Caco-2 (cell line): Measurements from ENCODE around the gene IPP. TPM values are rescaled to one million over a fixed set of nuclear protein-coding genes. Genes with fewer than 3 reads are reported as not detected.

Experiments used
- BruUV-seq: library from RNA; stranded (reverse); fragments of 400-500 nt; replicated peaks from 2 replicates; lab custom pipeline; 2021; lab: Mats Ljungman, UMichigan
- CTCF ChIA-PET: fragments of 300-600 bp; sonication (Branson Sonifier 250); formaldehyde crosslinking; loops from one replicate; lab custom pipeline; 2022; ENCODE audit warnings: antibody characterized with exemption; lab: Charles Lee
- POLR2A ChIA-PET: fragments of 300-600 bp; sonication (Branson Sonifier 250); formaldehyde crosslinking; loops from one replicate; lab custom pipeline; 2022; ENCODE audit warnings: antibody characterized with exemption; lab: Charles Lee
- DNase-seq, 2 experiments: peaks; one replicate each; pipeline versions ENCODE4 v3.0.0 to v3.0.0-alpha.2; 2020 to 2022
- H3K27me3 ChIP-seq: replicated peaks from 2 replicates; pipeline ENCODE4 v1.6.0; 2011; ENCODE audit warnings: low read length; ENCODE audit not compliant: control insufficient read depth, insufficient read depth
- H3K36me3 ChIP-seq: 2 replicates; pipeline ENCODE4 v1.5.1; 2011; ENCODE audit warnings: low read length; ENCODE audit not compliant: control insufficient read depth, insufficient read depth
- H3K4me1 ChIP-seq: fragments of 250-450 bp; sonication (Bioruptor Pico); 2 replicates; pipeline ENCODE4 v1.5.1; 2020; ENCODE audit warnings: mild to moderate bottlenecking
- H3K4me3 ChIP-seq: 2 replicates; pipeline ENCODE4 v1.5.1; 2011; ENCODE audit warnings: low read depth, mild to moderate bottlenecking, control low read depth, low read length
- H3K9me3 ChIP-seq: fragments of 250-450 bp; sonication (Bioruptor Pico); 2 replicates; pipeline ENCODE4 v1.5.1; 2020; ENCODE audit warnings: mild to moderate bottlenecking, moderate library complexity
- H3K27ac Mint-ChIP-seq: one replicate; pipeline ENCODE4 v1.8.0; 2022; ENCODE audit warnings: mixed read lengths; ENCODE audit not compliant: unreplicated experiment
- H3K27me3 Mint-ChIP-seq: one replicate; pipeline ENCODE4 v1.8.0; 2022; ENCODE audit warnings: mixed read lengths; ENCODE audit not compliant: insufficient read depth, unreplicated experiment
- H3K36me3 Mint-ChIP-seq: one replicate; pipeline ENCODE4 v1.8.0; 2022; ENCODE audit warnings: mild to moderate bottlenecking, mixed read lengths; ENCODE audit not compliant: insufficient read depth, unreplicated experiment
- H3K4me1 Mint-ChIP-seq: one replicate; pipeline ENCODE4 v1.8.0; 2022; ENCODE audit warnings: low read depth, mixed read lengths; ENCODE audit not compliant: unreplicated experiment
- H3K4me3 Mint-ChIP-seq: one replicate; pipeline ENCODE4 v1.8.0; 2022; ENCODE audit warnings: mild to moderate bottlenecking, moderate library complexity, mixed read lengths; ENCODE audit not compliant: unreplicated experiment
- H3K9me3 Mint-ChIP-seq: one replicate; pipeline ENCODE4 v1.8.0; 2022; ENCODE audit warnings: mixed read lengths; ENCODE audit not compliant: unreplicated experiment
- intact Hi-C: fragments of 100-400 bp; cut with micrococcal nuclease; formaldehyde crosslinking; loops from one replicate; pipeline ENCODE4 v1.10.0; 2022; ENCODE audit not compliant: unreplicated experiment
- total RNA-seq: library from RNA; stranded (reverse); gene quantifications from 2 replicates; pipeline ENCODE4 v1.2.3, GENCODE V29; 2022
- TF ChIP-seq, protein P1 (sequence below), 2 experiments: fragments of 200-600 bp in 1 of 2; IDR thresholded peaks; 1 replicate in 1 of 2; 2 replicates in 1 of 2; pipeline versions ENCODE4 v1.5.1 to v1.8.0; 2011 to 2022; ENCODE audit warnings: antibody characterized with exemption in 1 of 2, control low read depth in 1 of 2, inconsistent platforms in 1 of 2, low read depth in 1 of 2, low read length in 1 of 2, mild to moderate bottlenecking in 1 of 2, moderate library complexity in 1 of 2; ENCODE audit not compliant: insufficient read depth in 1 of 2, severe bottlenecking in 1 of 2, unreplicated experiment in 1 of 2

The IPP gene
- total RNA-seq, 1 experiment from 2014 or later: 7.6 TPM

- H3K4me3 ChIP-seq: no peak overlapping the region
- no peak overlapping the region for H3K27ac Mint-ChIP-seq
- TF ChIP-seq, protein P1, sequence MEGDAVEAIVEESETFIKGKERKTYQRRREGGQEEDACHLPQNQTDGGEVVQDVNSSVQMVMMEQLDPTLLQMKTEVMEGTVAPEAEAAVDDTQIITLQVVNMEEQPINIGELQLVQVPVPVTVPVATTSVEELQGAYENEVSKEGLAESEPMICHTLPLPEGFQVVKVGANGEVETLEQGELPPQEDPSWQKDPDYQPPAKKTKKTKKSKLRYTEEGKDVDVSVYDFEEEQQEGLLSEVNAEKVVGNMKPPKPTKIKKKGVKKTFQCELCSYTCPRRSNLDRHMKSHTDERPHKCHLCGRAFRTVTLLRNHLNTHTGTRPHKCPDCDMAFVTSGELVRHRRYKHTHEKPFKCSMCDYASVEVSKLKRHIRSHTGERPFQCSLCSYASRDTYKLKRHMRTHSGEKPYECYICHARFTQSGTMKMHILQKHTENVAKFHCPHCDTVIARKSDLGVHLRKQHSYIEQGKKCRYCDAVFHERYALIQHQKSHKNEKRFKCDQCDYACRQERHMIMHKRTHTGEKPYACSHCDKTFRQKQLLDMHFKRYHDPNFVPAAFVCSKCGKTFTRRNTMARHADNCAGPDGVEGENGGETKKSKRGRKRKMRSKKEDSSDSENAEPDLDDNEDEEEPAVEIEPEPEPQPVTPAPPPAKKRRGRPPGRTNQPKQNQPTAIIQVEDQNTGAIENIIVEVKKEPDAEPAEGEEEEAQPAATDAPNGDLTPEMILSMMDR (IDR thresholded peaks at IDR 0.05; ENCODE audit: insufficient read depth in 1 of 2, low read depth in 1 of 2, low read length in 1 of 2, severe bottlenecking in 1 of 2, unreplicated experiment in 1 of 2): no peak
- CTCF ChIA-PET: no interaction called here
- DNase-seq: no peak
- peaks cover 6% of the 10 kb centered on the region for H3K36me3 Mint-ChIP-seq
- no peaks in the 10 kb centered on the region for H3K36me3 ChIP-seq
- POLR2A ChIA-PET: no interaction called here
- no peaks in the 10 kb centered on the region for H3K27me3 ChIP-seq
- H3K9me3 Mint-ChIP-seq: no peaks in the 10 kb centered on the region
- no peaks in the 10 kb centered on the region for H3K27me3 Mint-ChIP-seq
- no TSS peak for BruUV-seq
- intact Hi-C loops: no loop called here
- H3K4me1 ChIP-seq: 0 out of 2 replicates have a peak, but pooled peaks cover 7% of the 10 kb centered on the region
- H3K4me3 Mint-ChIP-seq: no peak overlapping the region
- peaks cover 7% of the 10 kb centered on the region for H3K4me1 Mint-ChIP-seq
- no peaks in the 10 kb centered on the region for H3K9me3 ChIP-seq
Measured at GRCh38 chr1:45674478-45674877, 76.0 kb downstream of the IPP start.

DNA sequence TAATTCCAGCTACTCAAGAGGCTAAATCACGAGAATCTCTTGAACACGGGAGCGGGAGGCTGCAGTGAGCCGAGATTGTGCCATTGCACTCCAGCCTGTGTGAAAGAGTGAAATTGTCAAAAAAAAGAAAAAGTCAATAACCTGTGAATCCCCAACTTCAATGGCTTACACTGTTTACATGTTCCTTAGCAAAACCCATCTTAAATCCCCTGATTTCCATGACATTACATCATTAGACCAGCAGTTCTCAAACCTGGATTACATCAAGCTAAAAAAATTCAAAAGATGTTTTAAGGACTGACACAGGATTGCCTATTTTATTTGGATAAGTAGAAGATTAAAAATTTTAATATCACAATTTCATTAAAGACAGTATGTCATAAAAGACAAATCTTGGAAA lies 76.5 kb downstream of the IPP start:
- H3K4me3 Mint-ChIP-seq: no peak overlapping the region
- no peaks in the 10 kb centered on the region for H3K27me3 Mint-ChIP-seq
- CTCF ChIA-PET: no interaction called here
- H3K4me1 Mint-ChIP-seq: peaks cover 7% of the 10 kb centered on the region
- TF ChIP-seq, protein P1 (IDR thresholded peaks at IDR 0.05; ENCODE audit: insufficient read depth in 1 of 2, low read depth in 1 of 2, low read length in 1 of 2, severe bottlenecking in 1 of 2, unreplicated experiment in 1 of 2): no peak
- H3K36me3 Mint-ChIP-seq: peaks cover 6% of the 10 kb centered on the region
- Histone ChIP-seq H3K4me1 (0 out of 2 replicates have a peak, but pooled peaks cover 7% of the 10 kb centered on the region), H3K27me3 (no peaks in the 10 kb centered on the region), H3K4me3 (no peak overlapping the region), H3K36me3 (no peaks in the 10 kb centered on the region), H3K9me3 (no peaks in the 10 kb centered on the region)
- BruUV-seq: no TSS peak
- peak overlapping the region; percentile 45 for H3K27ac Mint-ChIP-seq
- DNase-seq: no peak
- intact Hi-C loops: no loop called here
- POLR2A ChIA-PET: no interaction called here
- no peaks in the 10 kb centered on the region for H3K9me3 Mint-ChIP-seq

DNA sequence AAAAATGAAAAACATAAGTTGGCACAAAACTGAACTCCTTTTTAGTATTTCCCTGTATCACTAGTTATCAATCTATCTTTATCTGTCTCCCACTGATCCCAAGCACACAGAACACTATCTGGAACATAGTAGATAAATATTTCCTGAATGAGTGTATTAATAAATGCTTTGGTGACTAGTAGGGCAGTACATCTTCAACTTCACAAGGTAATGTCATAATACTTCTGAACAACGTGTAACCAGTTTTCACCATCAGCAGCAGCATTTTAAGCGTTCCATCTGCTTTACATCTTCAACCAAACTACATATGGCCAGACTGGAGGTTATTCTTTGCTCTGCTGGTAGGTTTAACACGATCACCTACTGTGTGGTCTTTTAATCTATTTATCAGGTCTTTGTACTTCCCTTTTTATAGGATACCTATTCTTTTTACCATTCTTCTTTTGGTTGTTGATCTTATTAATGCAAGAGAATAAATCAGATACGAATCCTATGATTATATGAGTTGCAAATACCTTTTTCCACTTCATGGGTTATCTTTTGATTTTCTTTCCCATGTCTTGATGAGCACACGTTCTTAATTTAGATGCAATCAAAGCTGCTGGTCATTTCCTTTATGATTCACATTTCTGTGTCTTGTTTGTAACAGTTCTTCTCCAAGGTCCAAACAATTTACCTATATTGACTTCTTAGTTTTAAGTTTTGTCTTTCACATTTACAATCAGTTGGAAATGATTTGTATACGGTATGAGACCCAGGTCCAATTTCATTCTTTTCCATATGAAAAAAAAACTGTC lies 80.4 kb downstream of the IPP start:
- Histone ChIP-seq H3K4me3 (no peak overlapping the region), H3K4me1 (0 out of 2 replicates have a peak, but pooled peaks cover 7% of the 10 kb centered on the region), H3K36me3 (no peaks in the 10 kb centered on the region), H3K27me3 (no peaks in the 10 kb centered on the region), H3K9me3 (no peaks in the 10 kb centered on the region)
- Mint-ChIP-seq H3K36me3 (peaks cover 14% of the 10 kb centered on the region), H3K4me3 (no peak overlapping the region), H3K9me3 (no peaks in the 10 kb centered on the region), H3K4me1 (no peaks in the 10 kb centered on the region), H3K27ac (no peak overlapping the region), H3K27me3 (no peaks in the 10 kb centered on the region)
- intact Hi-C loops: no loop called here
- no peak for DNase-seq
- BruUV-seq: no TSS peak
- ChIA-PET POLR2A (no interaction called here), CTCF (no interaction called here)
- TF ChIP-seq, protein P1 (IDR thresholded peaks at IDR 0.05; ENCODE audit: insufficient read depth in 1 of 2, low read depth in 1 of 2, low read length in 1 of 2, severe bottlenecking in 1 of 2, unreplicated experiment in 1 of 2): no peak
